ENCODE results near the gene OGA.

- TF ChIP-seq CTCF (IDR thresholded peaks at IDR 0.05; ENCODE audit: low read length): no peak
- no peak for TF ChIP-seq EZH2phosphoT487 (IDR thresholded peaks at IDR 0.05; ENCODE audit: low read length)
- peak; percentile 74 for TF ChIP-seq EZH2 (optimal IDR thresholded peaks at IDR 0.05; ENCODE audit: low read depth, low read length)
Measured at GRCh38 chr10:101772895-101773761, 45.1 kb downstream of the OGA start.

All from MM.1S (cell line).